GM12878 (cell line): ENCODE data around the gene TPR. TPM values are rescaled to one million over a fixed set of nuclear protein-coding genes. Genes with fewer than 3 reads are reported as not detected.

ENCODE experiments used
- ATAC-seq: fragments of 200-7000 bp; cut with Tn5 transposase; 3 replicates; pipeline ENCODE4 v1.9.1; 2020; ENCODE audit warnings: mild to moderate bottlenecking, moderate library complexity
- BruUV-seq: library from RNA; stranded (reverse); fragments of 400-500 nt; replicated peaks from 2 replicates; lab custom pipeline; 2021; lab: Mats Ljungman, UMichigan
- CTCF ChIA-PET: fragments of 300-600 bp; sonication (Branson Sonifier 250); formaldehyde crosslinking; extraction: SDS; loops from one replicate; lab custom pipeline; 2021; ENCODE audit warnings: inconsistent platforms; lab: Yijun Ruan, JAX
- POLR2A ChIA-PET: fragments of 350-600 bp; formaldehyde crosslinking; extraction: SDS; loops from one replicate; lab custom pipeline; 2021; ENCODE audit warnings: inconsistent platforms; lab: Charles Lee
- RAD21 ChIA-PET: fragments of 300-600 bp; sonication (Branson Sonifier 250); formaldehyde crosslinking; loops from one replicate; lab custom pipeline; 2023; ENCODE audit warnings: antibody characterized with exemption; ENCODE audit not compliant: unreplicated experiment; lab: Charles Lee
- SMC1A ChIA-PET: fragments of 300-600 bp; sonication (Branson Sonifier 250); formaldehyde crosslinking; loops from one replicate; lab custom pipeline; 2023; ENCODE audit not compliant: unreplicated experiment, uncharacterized antibody; lab: Charles Lee
- DNase-seq: peaks from one replicate; pipeline ENCODE4 v3.0.0-alpha.2; 2011; ENCODE audit warnings: low read depth, low spot score
- FAIRE-seq: peaks from 3 replicates; lab custom pipeline; 2011; peaks lifted over from hg19 to GRCh38; lab: Jason Lieb, UNC
- H2AFZ ChIP-seq: 2 replicates; pipeline ENCODE4 v1.6.0; 2011; ENCODE audit warnings: low read depth, low read length, control low read depth; ENCODE audit not compliant: control insufficient read depth
- H3K27ac ChIP-seq: 2 replicates; pipeline ENCODE4 v1.5.1; 2011; ENCODE audit warnings: control low read depth; ENCODE audit not compliant: control insufficient read depth, insufficient read depth
- H3K27me3 ChIP-seq, 2 experiments: replicated peaks in 1 of 2; 2 replicates each; pipeline versions ENCODE4 v1.6.0 to v1.6.1; 2011; ENCODE audit warnings: low read length in 1 of 2; ENCODE audit not compliant: control insufficient read depth in 2 of 2, insufficient read depth in 2 of 2
- H3K36me3 ChIP-seq, 2 experiments: 2 replicates each; pipeline ENCODE4 v1.5.1; 2011; ENCODE audit warnings: low read length in 1 of 2; ENCODE audit not compliant: control insufficient read depth in 2 of 2, insufficient read depth in 2 of 2
- H3K4me1 ChIP-seq: 2 replicates; pipeline ENCODE4 v1.6.1; 2011; ENCODE audit warnings: mild to moderate bottlenecking, low read length, moderate library complexity, mixed read lengths; ENCODE audit not compliant: control insufficient read depth, insufficient read depth
- H3K4me2 ChIP-seq: 2 replicates; pipeline ENCODE4 v1.6.0; 2011; ENCODE audit warnings: control low read depth; ENCODE audit not compliant: control insufficient read depth, insufficient read depth
- H3K4me3 ChIP-seq: fragments of 200-600 bp; sonication (generic); 2 replicates; pipeline ENCODE4 v1.5.1; 2016
- H3K79me2 ChIP-seq: 2 replicates; pipeline ENCODE4 v1.6.0; 2011; ENCODE audit warnings: low read length; ENCODE audit not compliant: control insufficient read depth, insufficient read depth
- H3K9ac ChIP-seq: 2 replicates; pipeline ENCODE4 v1.8.0; 2011; ENCODE audit warnings: low read length, control low read depth, mixed read lengths; ENCODE audit not compliant: control insufficient read depth, insufficient read depth
- H3K9me3 ChIP-seq: replicated peaks from 3 replicates; pipeline ENCODE4 v1.5.1; 2011; ENCODE audit warnings: mild to moderate bottlenecking, low read length; ENCODE audit not compliant: control insufficient read depth, insufficient read depth
- H4K20me1 ChIP-seq: 2 replicates; pipeline ENCODE4 v1.6.0; 2011; ENCODE audit not compliant: control insufficient read depth, insufficient read depth
- ATF7 ChIP-seq: fragments of 450-650 bp; IDR thresholded peaks from 2 replicates; pipeline ENCODE4 v1.6.1; 2016; ENCODE audit warnings: low read depth, mild to moderate bottlenecking
- BRCA1 ChIP-seq: IDR thresholded peaks from 2 replicates; pipeline ENCODE4 v1.6.1; 2011; ENCODE audit warnings: low read depth, low read length, improper control_type of control experiment
- CEBPB ChIP-seq, 2 experiments: fragments of 150-350 bp in 1 of 2; IDR thresholded peaks; 2 replicates each; pipeline ENCODE4 v1.6.1; 2012 to 2014; ENCODE audit warnings: low read depth in 2 of 2, low read length in 2 of 2, borderline replicate concordance in 1 of 2, inconsistent platforms in 1 of 2
- ESRRA ChIP-seq: IDR thresholded peaks from 2 replicates; pipeline ENCODE4 v1.6.1; 2012; ENCODE audit warnings: mild to moderate bottlenecking, low read length, improper control_type of control experiment
- GATAD2B ChIP-seq: fragments of 450-650 bp; conservative IDR thresholded peaks from 2 replicates; pipeline ENCODE4 v1.6.1; 2017; ENCODE audit warnings: low read depth, mild to moderate bottlenecking, moderate library complexity
- MEF2B ChIP-seq: fragments of 450-650 bp; IDR thresholded peaks from 2 replicates; pipeline ENCODE4 v1.6.1; 2018; ENCODE audit warnings: mild to moderate bottlenecking, moderate library complexity; ENCODE audit not compliant: partially characterized antibody, poor library complexity, severe bottlenecking
- MXI1 ChIP-seq: fragments of 150-350 bp; IDR thresholded peaks from 2 replicates; pipeline ENCODE4 v1.6.1; 2011; ENCODE audit warnings: low read depth, mild to moderate bottlenecking, inconsistent platforms, low read length, improper control_type of control experiment
- NFXL1 ChIP-seq: fragments of 450-650 bp; IDR thresholded peaks from 2 replicates; pipeline ENCODE4 v1.6.1; 2017; ENCODE audit warnings: antibody characterized with exemption, mild to moderate bottlenecking, borderline replicate concordance
- POLR2A ChIP-seq: IDR thresholded peaks from 2 replicates; pipeline ENCODE4 v1.6.1; 2011; ENCODE audit warnings: low read depth, mild to moderate bottlenecking, low read length
- SMAD1 ChIP-seq: fragments of 450-650 bp; IDR thresholded peaks from 2 replicates; pipeline ENCODE4 v1.6.1; 2018; ENCODE audit warnings: mild to moderate bottlenecking, low read depth; ENCODE audit not compliant: partially characterized antibody
- SMARCA5 ChIP-seq: fragments of 450-650 bp; IDR thresholded peaks from 2 replicates; pipeline ENCODE4 v1.6.1; 2017; ENCODE audit warnings: mild to moderate bottlenecking
- SREBF1 ChIP-seq: IDR thresholded peaks from 2 replicates; pipeline ENCODE4 v1.6.1; 2012; ENCODE audit warnings: mild to moderate bottlenecking, low read length
- SUPT20H ChIP-seq: IDR thresholded peaks from 2 replicates; pipeline ENCODE4 v1.6.1; 2011; ENCODE audit warnings: low read depth, mild to moderate bottlenecking, low read length, moderate library complexity, borderline replicate concordance; ENCODE audit not compliant: control insufficient read depth
- TCF3 ChIP-seq: IDR thresholded peaks from 2 replicates; pipeline ENCODE4 v1.6.1; 2012; ENCODE audit warnings: low read depth, mild to moderate bottlenecking, low read length, borderline replicate concordance; ENCODE audit not compliant: insufficient read depth
- WGBS: methylation state at CpG from one replicate; pipeline ENCODE4 v1.1.6; 2016; ENCODE audit warnings: low lambda C conversion rate; ENCODE audit not compliant: insufficient replicate concordance, insufficient coverage; ENCODE audit errors: missing lambda C conversion rate; 5-methylcytosine and 5-hydroxymethylcytosine counted together
- in situ Hi-C: fragments of 300-500 bp; cut with MboI; formaldehyde crosslinking; loops from 9 replicates; pipeline ENCODE4 v1.14.3; 2018; ENCODE audit warnings: mixed read lengths
- intact Hi-C: fragments of 100-400 bp; cut with micrococcal nuclease; formaldehyde crosslinking; loops from one replicate; pipeline ENCODE4 v1.14.2; 2022; ENCODE audit not compliant: unreplicated experiment
- polyA plus RNA-seq, 11 experiments: library from polyadenylated mRNA; depleted of rRNA in 4 of 11; unstranded in 6 of 11; stranded (reverse) in 5 of 11; fragments of >200 nt; fragmentation: Nextera tagmentation in 4 of 11; fragmentation: Illumina TruSeq in 1 of 11; extraction: Ambion mirVana in 4 of 11; extraction: Trizol in 1 of 11; gene quantifications; 1 replicate in 1 of 11; 2 replicates in 10 of 11; pipeline versions ENCODE4 v1.2.1 to v1.2.3, GENCODE V29; 2011 to 2016; ENCODE audit warnings: inconsistent platforms in 2 of 11, missing spikeins in 2 of 11, low read depth in 1 of 11
- total RNA-seq, 4 experiments: library from RNA; depleted of rRNA in 3 of 4; stranded (reverse); fragments of >200 nt in 3 of 4; fragmentation: Illumina TruSeq in 1 of 4; extraction: Trizol in 1 of 4; gene quantifications; 2 replicates each; pipeline versions ENCODE4 v1.2.1 to v1.2.3, GENCODE V29; 2013 to 2021
- TF ChIP-seq, protein P1 (sequence below): fragments of 450-650 bp; conservative IDR thresholded peaks from 2 replicates; pipeline ENCODE4 v1.6.1; 2017; ENCODE audit warnings: mild to moderate bottlenecking, moderate library complexity
- TF ChIP-seq, protein P2 (sequence below): IDR thresholded peaks from 2 replicates; pipeline ENCODE4 v1.6.1; 2011; ENCODE audit warnings: low read depth, low read length, improper control_type of control experiment, borderline replicate concordance

Gene TPR
- total and polyA plus RNA-seq, 10 of the 15 experiments (the other 5 are each of a cell fraction or from before 2014, with no cell fraction given): 30.9 to 122 (median 92.2) TPM

DNA sequence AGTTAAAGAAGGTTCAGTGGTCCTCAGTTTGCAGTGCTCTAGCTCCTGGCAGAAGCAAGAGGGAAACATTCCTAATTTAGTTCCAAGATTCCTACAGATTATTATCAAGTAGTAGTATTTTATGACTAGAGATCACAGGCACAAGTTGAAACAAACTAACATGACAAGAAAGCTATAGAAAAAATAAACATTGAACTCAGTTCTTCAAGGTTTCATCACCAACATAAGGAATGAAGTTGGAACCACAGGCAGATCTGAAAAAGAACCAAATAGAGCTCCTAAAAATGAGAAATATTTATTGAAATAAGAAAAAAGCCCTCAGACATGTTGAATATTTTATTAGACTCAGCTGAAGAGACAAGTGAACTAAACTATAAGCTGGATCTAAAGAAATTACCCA is 45.3 kb upstream of the TPR start:
- no peak overlapping the region for H3K4me2 ChIP-seq
- no peak for FAIRE-seq
- no peak overlapping the region for H3K9ac ChIP-seq
- no peaks in the 10 kb centered on the region for H4K20me1 ChIP-seq
- H2AFZ ChIP-seq: no peak overlapping the region
- no peak for ATAC-seq
- peak overlapping the region; percentile 18; the same call in 1 of the 2 replicates for H3K27ac ChIP-seq
- H3K9me3 ChIP-seq: no peaks in the 10 kb centered on the region
- H3K4me3 ChIP-seq: no peak overlapping the region
- ChIA-PET POLR2A (no interaction called here), CTCF (interaction anchor here (0.6 to 1.3 kb wide), 6 partner anchors 16 to 824 kb away, joined by 3 to 5 read pairs (median 3); partner anchors contain the start of genes ODR4 and TPR), RAD21 (interaction anchor here (1.5 kb wide), 1 partner anchor 16 kb away, joined by 5 read pairs; no protein-coding TSS in a partner anchor), SMC1A (interaction anchor here (0.9 to 1.3 kb wide), 4 partner anchors 12 to 48 kb away, joined by 3 to 5 read pairs (median 4); no protein-coding TSS in a partner anchor)
- intact Hi-C loops: no loop called here
- no peaks in the 10 kb centered on the region for H3K27me3 ChIP-seq
- peaks cover 0 to 8% of the 10 kb centered on the region in 2 experiments; a peak in 2 of 4 replicates for H3K36me3 ChIP-seq
- BruUV-seq: no TSS peak
- in situ Hi-C loops: no loop called here
- DNase-seq: no peak
- TF ChIP-seq SMARCA5: no peak
- H3K79me2 ChIP-seq: no peaks in the 10 kb centered on the region
- peaks cover 8% of the 10 kb centered on the region for H3K4me1 ChIP-seq

DNA sequence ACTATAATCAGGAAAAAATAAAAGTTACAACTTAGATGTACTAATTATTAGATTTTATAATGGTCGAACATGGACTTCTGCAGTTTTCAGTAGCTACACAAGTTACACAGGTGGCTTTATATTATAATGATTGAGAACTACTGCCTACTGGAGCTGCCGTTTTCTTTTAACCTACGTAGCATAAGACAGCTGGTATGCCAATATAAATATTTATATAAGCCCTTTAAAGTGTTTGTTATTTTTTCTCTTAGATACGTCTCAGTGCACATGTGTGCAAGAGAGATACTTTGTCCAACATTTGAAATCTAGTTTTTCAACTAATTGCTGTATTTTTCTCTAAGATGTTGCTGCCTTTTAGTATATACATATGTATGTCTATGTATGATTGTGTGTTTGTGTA is 43.5 kb upstream of the TPR start:
- ChIA-PET POLR2A (no interaction called here), CTCF (interaction anchor here (0.6 to 2.3 kb wide), 6 partner anchors 8 to 96 kb away, joined by 3 to 8 read pairs (median 4); partner anchors contain the start of genes ODR4 and TPR)
- no peak for TF ChIP-seq MEF2B
- TF ChIP-seq CEBPB (IDR thresholded peaks at IDR 0.05; ENCODE audit: borderline replicate concordance in 1 of 2, low read depth in 2 of 2, low read length in 2 of 2): no peak
- TF ChIP-seq, protein P1, sequence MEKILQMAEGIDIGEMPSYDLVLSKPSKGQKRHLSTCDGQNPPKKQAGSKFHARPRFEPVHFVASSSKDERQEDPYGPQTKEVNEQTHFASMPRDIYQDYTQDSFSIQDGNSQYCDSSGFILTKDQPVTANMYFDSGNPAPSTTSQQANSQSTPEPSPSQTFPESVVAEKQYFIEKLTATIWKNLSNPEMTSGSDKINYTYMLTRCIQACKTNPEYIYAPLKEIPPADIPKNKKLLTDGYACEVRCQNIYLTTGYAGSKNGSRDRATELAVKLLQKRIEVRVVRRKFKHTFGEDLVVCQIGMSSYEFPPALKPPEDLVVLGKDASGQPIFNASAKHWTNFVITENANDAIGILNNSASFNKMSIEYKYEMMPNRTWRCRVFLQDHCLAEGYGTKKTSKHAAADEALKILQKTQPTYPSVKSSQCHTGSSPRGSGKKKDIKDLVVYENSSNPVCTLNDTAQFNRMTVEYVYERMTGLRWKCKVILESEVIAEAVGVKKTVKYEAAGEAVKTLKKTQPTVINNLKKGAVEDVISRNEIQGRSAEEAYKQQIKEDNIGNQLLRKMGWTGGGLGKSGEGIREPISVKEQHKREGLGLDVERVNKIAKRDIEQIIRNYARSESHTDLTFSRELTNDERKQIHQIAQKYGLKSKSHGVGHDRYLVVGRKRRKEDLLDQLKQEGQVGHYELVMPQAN: no peak
- TF ChIP-seq, protein P2, sequence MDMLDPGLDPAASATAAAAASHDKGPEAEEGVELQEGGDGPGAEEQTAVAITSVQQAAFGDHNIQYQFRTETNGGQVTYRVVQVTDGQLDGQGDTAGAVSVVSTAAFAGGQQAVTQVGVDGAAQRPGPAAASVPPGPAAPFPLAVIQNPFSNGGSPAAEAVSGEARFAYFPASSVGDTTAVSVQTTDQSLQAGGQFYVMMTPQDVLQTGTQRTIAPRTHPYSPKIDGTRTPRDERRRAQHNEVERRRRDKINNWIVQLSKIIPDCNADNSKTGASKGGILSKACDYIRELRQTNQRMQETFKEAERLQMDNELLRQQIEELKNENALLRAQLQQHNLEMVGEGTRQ: no peak
- no peak for TF ChIP-seq NFXL1
- TF ChIP-seq SREBF1: no peak
- no peak for TF ChIP-seq SUPT20H
- no peak for TF ChIP-seq ESRRA
- no peak for TF ChIP-seq ATF7
- no peak for TF ChIP-seq MXI1
- TF ChIP-seq TCF3: no peak
- no peak for TF ChIP-seq POLR2A
- TF ChIP-seq SMAD1: no peak
- no peak for TF ChIP-seq GATAD2B
- TF ChIP-seq BRCA1: no peak

More for the DNA sequence above, 43.5 kb upstream of the TPR start:
- DNase-seq: no peak
- Histone ChIP-seq H3K4me1 (peaks cover 8% of the 10 kb centered on the region), H4K20me1 (no peaks in the 10 kb centered on the region), H2AFZ (no peak overlapping the region), H3K4me2 (no peak overlapping the region), H3K36me3 (peaks cover 0 to 8% of the 10 kb centered on the region in 2 experiments; a peak in 2 of 4 replicates), H3K9ac (no peak overlapping the region), H3K9me3 (no peaks in the 10 kb centered on the region), H3K79me2 (no peaks in the 10 kb centered on the region), H3K27me3 (no peaks in the 10 kb centered on the region), H3K27ac (no peak overlapping the region), H3K4me3 (no peak overlapping the region)
- WGBS: 95% methylated on average over 4 of the region's 4 CpGs
- RAD21 ChIA-PET: no interaction called here
- intact Hi-C loops: no loop called here
- ATAC-seq: no peak
- no TSS peak for BruUV-seq
- FAIRE-seq: no peak
- SMC1A ChIA-PET: interaction anchor here (0.8 to 1.0 kb wide), 2 partner anchors 9 to 13 kb away, joined by 4 read pairs; no protein-coding TSS in a partner anchor
- in situ Hi-C loops: no loop called here
